DND-41 (cell line): Measurements from ENCODE around the gene BACH2.

Experiments used
- CTCF ChIP-seq: IDR thresholded peaks from 2 replicates; pipeline ENCODE4 v1.5.1; 2012; ENCODE audit warnings: borderline replicate concordance, low read length, moderate library complexity, mild to moderate bottlenecking; ENCODE audit not compliant: poor library complexity, severe bottlenecking; ENCODE audit errors: extremely low read depth
- EZH2 ChIP-seq: IDR thresholded peaks from 3 replicates; pipeline ENCODE4 v1.6.1; 2012; ENCODE audit warnings: borderline replicate concordance, low read depth, mild to moderate bottlenecking, moderate library complexity, low read length, inconsistent platforms; ENCODE audit not compliant: severe bottlenecking

DNA sequence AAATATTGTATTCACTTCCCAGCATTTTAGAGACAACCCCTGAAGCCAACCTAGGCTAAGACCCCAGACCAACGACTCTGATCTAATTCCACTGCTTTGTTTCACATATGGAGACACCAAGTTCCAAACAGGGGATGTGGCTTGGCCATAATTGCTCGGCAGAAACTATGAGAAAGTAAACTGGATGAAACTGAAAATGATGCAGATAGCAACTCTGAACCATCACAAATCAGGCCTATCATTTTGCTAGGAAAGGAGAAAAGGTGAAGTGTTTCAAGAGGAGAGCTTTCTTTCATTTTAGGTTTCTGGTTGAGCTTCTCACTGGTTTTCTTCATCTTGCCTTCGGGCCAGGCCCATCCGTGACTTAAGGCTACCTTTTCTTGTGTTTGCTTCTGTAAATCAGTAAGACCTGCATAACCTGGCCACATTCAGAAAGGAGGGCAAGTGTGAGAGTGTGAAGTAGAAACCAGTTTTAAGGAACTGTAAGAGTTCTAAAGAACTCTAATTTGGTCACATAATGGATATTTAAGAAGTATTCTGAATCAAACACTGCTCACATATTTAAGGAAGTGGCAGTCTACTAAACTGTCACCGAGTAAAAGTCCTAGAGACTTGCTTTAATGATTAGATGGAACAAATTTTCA is 105.8 kb downstream of the BACH2 start:
- TF ChIP-seq EZH2 (no peak), CTCF (no peak)
